Sigmoid colon (tissue), 4 donors: ENCODE results near the gene ANO4.
"Not testable (repeated sequence)": the region's sequence is repeated elsewhere in the genome, so short reads cannot be mapped to it uniquely, and the experiment has no call there.

Experiments used
- EP300 ChIP-seq, 4 donors: sonication (generic); formaldehyde crosslinking; IDR thresholded peaks; one replicate each; pipeline ENCODE4 v1.6.1; 2017; ENCODE audit warnings: antibody characterized with exemption in 4 of 4
- POLR2A ChIP-seq, 2 donors: fragments of 450-650 bp; IDR thresholded peaks; one replicate each; pipeline ENCODE4 v1.6.1; 2016; ENCODE audit warnings: antibody characterized with exemption in 2 of 2, mild to moderate bottlenecking in 2 of 2, moderate library complexity in 2 of 2

DNA sequence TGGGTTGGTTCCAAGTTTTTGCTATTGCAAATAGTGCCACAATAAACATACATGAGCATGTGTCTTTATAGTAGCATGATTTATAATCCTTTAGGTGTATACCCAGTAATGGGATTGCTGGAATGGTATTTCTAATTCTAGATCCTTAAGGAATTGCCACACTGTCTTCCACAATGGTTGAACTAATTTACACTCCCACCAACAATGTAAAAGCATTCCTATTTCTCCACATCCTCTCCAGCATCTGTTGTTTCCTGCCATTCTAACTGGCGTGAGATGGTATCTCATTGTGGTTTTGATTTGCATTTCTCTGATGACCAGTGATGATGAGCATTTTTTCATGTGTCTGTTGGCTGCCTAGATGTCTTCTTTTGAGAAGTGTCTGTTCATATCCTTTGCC is 139.0 kb downstream of the ANO4 start:
- not testable (repeated sequence) for TF ChIP-seq POLR2A, EP300 (IDR thresholded peaks at IDR 0.05)
